Bronchial epithelial cell (primary cell): ENCODE measurements around the gene TMEM164. TPM values are rescaled to one million over a fixed set of nuclear protein-coding genes. Genes with fewer than 3 reads are reported as not detected.
A peak's percentile ranks its signal among the peaks of the same experiment; 100 is the strongest.

Experiments
- DNase-seq: peaks from one replicate; pipeline ENCODE4 v3.0.0-alpha.2; 2010; ENCODE audit warnings: low read depth
- FAIRE-seq: peaks from 2 replicates; lab custom pipeline; 2011; peaks lifted over from hg19 to GRCh38; lab: Jason Lieb, UNC
- H3K27me3 ChIP-seq: 2 replicates; pipeline ENCODE4 v1.5.1; 2011; ENCODE audit warnings: low read length; ENCODE audit not compliant: control insufficient read depth, insufficient read depth
- H3K36me3 ChIP-seq: 2 replicates; pipeline ENCODE4 v1.5.1; 2011; ENCODE audit warnings: low read length; ENCODE audit not compliant: control insufficient read depth, insufficient read depth
- H3K4me3 ChIP-seq: 2 replicates; pipeline ENCODE4 v1.5.1; 2011; ENCODE audit warnings: mild to moderate bottlenecking, low read depth, low read length, control low read depth
- CTCF ChIP-seq: IDR thresholded peaks from 2 replicates; pipeline ENCODE4 v1.5.1; 2011; ENCODE audit warnings: mild to moderate bottlenecking, moderate library complexity, low read length, control low read depth, inconsistent platforms; ENCODE audit not compliant: insufficient read depth, severe bottlenecking
- total RNA-seq: library from RNA; depleted of rRNA; stranded (reverse); fragments of >200 nt; gene quantifications from 2 replicates; pipeline ENCODE4 v1.2.1, GENCODE V29; 2014

The TMEM164 gene
- total RNA-seq, 1 donor from 2014 or later = 20.3 TPM

- no peak for TF ChIP-seq CTCF
- no peaks in the 10 kb centered on the region for H3K27me3 ChIP-seq
- DNase-seq (peak; percentile 40), FAIRE-seq (no peak)
- no peaks in the 10 kb centered on the region for H3K36me3 ChIP-seq
- H3K4me3 ChIP-seq = no peak overlapping the region
Observed at GRCh38 chrX:110204986-110205385, 202.1 kb downstream of the TMEM164 start.

GRCh38 chrX:110208092-110208491 lies 205.2 kb downstream of the TMEM164 start:
- TF ChIP-seq CTCF = no peak
- peak; percentile 59 for DNase-seq
- Histone ChIP-seq H3K4me3 (no peak overlapping the region), H3K27me3 (no peaks in the 10 kb centered on the region), H3K36me3 (no peaks in the 10 kb centered on the region)
- FAIRE-seq = no peak

- FAIRE-seq (no peak), DNase-seq (peak; percentile 73)
- H3K4me3 ChIP-seq = no peak overlapping the region
- H3K27me3 ChIP-seq = no peaks in the 10 kb centered on the region
- H3K36me3 ChIP-seq = no peaks in the 10 kb centered on the region
- TF ChIP-seq CTCF = no peak
Observed at GRCh38 chrX:110210417-110211139, 207.7 kb downstream of the TMEM164 start.

GRCh38 chrX:110211340-110211739 lies 208.4 kb downstream of the TMEM164 start:
- FAIRE-seq (no peak), DNase-seq (peak; percentile 33)
- no peak overlapping the region for H3K4me3 ChIP-seq
- TF ChIP-seq CTCF = no peak
- H3K36me3 ChIP-seq = no peaks in the 10 kb centered on the region
- no peaks in the 10 kb centered on the region for H3K27me3 ChIP-seq

GRCh38 chrX:110212299-110212698 lies 209.4 kb downstream of the TMEM164 start:
- no peak for TF ChIP-seq CTCF
- FAIRE-seq = no peak
- H3K36me3 ChIP-seq = no peaks in the 10 kb centered on the region
- no peak for DNase-seq
- H3K4me3 ChIP-seq = no peak overlapping the region
- H3K27me3 ChIP-seq = no peaks in the 10 kb centered on the region

- Histone ChIP-seq H3K36me3 (no peaks in the 10 kb centered on the region), H3K27me3 (no peaks in the 10 kb centered on the region), H3K4me3 (no peak overlapping the region)
- FAIRE-seq = no peak
- peak; percentile 69 for DNase-seq
- TF ChIP-seq CTCF = no peak
Observed at GRCh38 chrX:110213183-110213582, 210.3 kb downstream of the TMEM164 start.
